CD4-positive, CD25-positive, alpha-beta regulatory T cell (primary cell): ENCODE results near the gene NBL1. TPM values are rescaled to one million over a fixed set of nuclear protein-coding genes. Genes with fewer than 3 reads are reported as not detected.

Source experiments
- ATAC-seq, 2 donors: fragments of 150-1000 bp; cut with Tn5 transposase; one replicate each; pipeline ENCODE4 v1.10.0; 2021; ENCODE audit warnings: low read depth in 2 of 2, moderate number of reproducible peaks in 2 of 2, moderate library complexity in 1 of 2
- DNase-seq, 3 donors: peaks; one replicate each; pipeline versions ENCODE4 v3.0.0 to v3.0.0-alpha.2; 2012 to 2022; ENCODE audit warnings: mixed read lengths in 1 of 3
- H3K27ac ChIP-seq: one replicate; pipeline ENCODE4 v1.7.0; 2013; ENCODE audit warnings: mild to moderate bottlenecking, low read length; ENCODE audit not compliant: insufficient read depth, poor library complexity, severe bottlenecking
- H3K27me3 ChIP-seq: one replicate; pipeline ENCODE4 v1.7.0; 2013; ENCODE audit warnings: low read length; ENCODE audit not compliant: control insufficient read depth, insufficient read depth
- H3K36me3 ChIP-seq: one replicate; pipeline ENCODE4 v1.7.0; 2013; ENCODE audit warnings: mild to moderate bottlenecking, low read length, moderate library complexity; ENCODE audit not compliant: control insufficient read depth, insufficient read depth
- H3K4me1 ChIP-seq: 2 replicates; pipeline ENCODE4 v1.7.0; 2013; ENCODE audit warnings: mild to moderate bottlenecking, low read length; ENCODE audit not compliant: insufficient read depth, control insufficient read depth, poor library complexity, severe bottlenecking
- H3K4me3 ChIP-seq: one replicate; pipeline ENCODE4 v1.7.0; 2013; ENCODE audit warnings: low read depth, mild to moderate bottlenecking, low read length, moderate library complexity
- H3K9me3 ChIP-seq, 2 experiments: 1 replicate in 1 of 2; 2 replicates in 1 of 2; pipeline ENCODE4 v1.7.0; 2013; ENCODE audit warnings: low read length in 2 of 2, mild to moderate bottlenecking in 1 of 2, moderate library complexity in 1 of 2; ENCODE audit not compliant: control insufficient read depth in 2 of 2
- H3K27ac Mint-ChIP-seq, 3 donors: one replicate each; pipeline ENCODE4 v1.8.0; 2020 to 2022; ENCODE audit warnings: mild to moderate bottlenecking in 3 of 3, mixed read lengths in 3 of 3, moderate library complexity in 2 of 3
- H3K27me3 Mint-ChIP-seq: one replicate; pipeline ENCODE4 v1.8.0; 2022; ENCODE audit warnings: mild to moderate bottlenecking, mixed read lengths
- H3K36me3 Mint-ChIP-seq: one replicate; pipeline ENCODE4 v1.8.0; 2020; ENCODE audit warnings: mixed read lengths
- H3K4me1 Mint-ChIP-seq, 4 donors: one replicate each; pipeline ENCODE4 v1.8.0; 2020 to 2022; ENCODE audit warnings: mixed read lengths in 4 of 4, mild to moderate bottlenecking in 1 of 4
- H3K4me3 Mint-ChIP-seq, 4 donors: one replicate each; pipeline ENCODE4 v1.8.0; 2020 to 2022; ENCODE audit warnings: mild to moderate bottlenecking in 4 of 4, mixed read lengths in 4 of 4, moderate library complexity in 3 of 4
- H3K9me3 Mint-ChIP-seq, 7 donors: one replicate each; pipeline ENCODE4 v1.8.0; 2020 to 2022; ENCODE audit warnings: mixed read lengths in 7 of 7, mild to moderate bottlenecking in 3 of 7, moderate library complexity in 2 of 7
- polyA plus RNA-seq, 4 donors: library from polyadenylated mRNA; unstranded; fragments of 300-500 nt; fragmentation: Illumina TruSeq; gene quantifications; one replicate each; pipeline ENCODE4 v1.2.3, GENCODE V29; 2021
- total RNA-seq: library from RNA; stranded (reverse); gene quantifications from one replicate; pipeline ENCODE4 v1.2.3, GENCODE V29; 2022

The NBL1 gene
- total and polyA plus RNA-seq, 5 donors from 2014 or later, result 0.39 to 3.3 (median 1.3) TPM

- ATAC-seq (no peak), DNase-seq (no peak)
- H3K4me1 Mint-ChIP-seq, result no peaks in the 10 kb centered on the region
- Histone ChIP-seq H3K27ac (no peak overlapping the region), H3K36me3 (peaks cover 3% of the 10 kb centered on the region), H3K4me1 (no peaks in the 10 kb centered on the region), H3K4me3 (no peak overlapping the region), H3K9me3 (no peaks in the 10 kb centered on the region), H3K27me3 (no peaks in the 10 kb centered on the region)
- no peak overlapping the region for H3K27ac Mint-ChIP-seq
- peaks cover 10% of the 10 kb centered on the region for H3K36me3 Mint-ChIP-seq
- peaks cover 9% of the 10 kb centered on the region for H3K27me3 Mint-ChIP-seq
- no peaks in the 10 kb centered on the region for H3K9me3 Mint-ChIP-seq
- no peak overlapping the region for H3K4me3 Mint-ChIP-seq
Measured at GRCh38 chr1:19680644-19681043, 36.5 kb downstream of the NBL1 start.

- DNase-seq (no peak), ATAC-seq (no peak)
- peak overlapping the region in 1 of 3 donors; percentile 38 for H3K27ac Mint-ChIP-seq
- no peaks in the 10 kb centered on the region for H3K27me3 ChIP-seq
- H3K9me3 ChIP-seq, result no peaks in the 10 kb centered on the region
- H3K27ac ChIP-seq, result no peak overlapping the region
- no peak overlapping the region for H3K4me3 Mint-ChIP-seq
- H3K4me3 ChIP-seq, result no peak overlapping the region
- H3K4me1 Mint-ChIP-seq, result peaks cover 0 to 3% (median 2%) of the 10 kb centered on the region in 4 donors
- peaks cover 12% of the 10 kb centered on the region for H3K36me3 Mint-ChIP-seq
- no peaks in the 10 kb centered on the region for H3K4me1 ChIP-seq
- H3K27me3 Mint-ChIP-seq, result no peaks in the 10 kb centered on the region
- H3K36me3 ChIP-seq, result peaks cover 3% of the 10 kb centered on the region
- H3K9me3 Mint-ChIP-seq, result peaks cover 0 to under 1% (median 0%) of the 10 kb centered on the region in 7 donors
Measured at GRCh38 chr1:19682257-19682656, 38.1 kb downstream of the NBL1 start.

DNA sequence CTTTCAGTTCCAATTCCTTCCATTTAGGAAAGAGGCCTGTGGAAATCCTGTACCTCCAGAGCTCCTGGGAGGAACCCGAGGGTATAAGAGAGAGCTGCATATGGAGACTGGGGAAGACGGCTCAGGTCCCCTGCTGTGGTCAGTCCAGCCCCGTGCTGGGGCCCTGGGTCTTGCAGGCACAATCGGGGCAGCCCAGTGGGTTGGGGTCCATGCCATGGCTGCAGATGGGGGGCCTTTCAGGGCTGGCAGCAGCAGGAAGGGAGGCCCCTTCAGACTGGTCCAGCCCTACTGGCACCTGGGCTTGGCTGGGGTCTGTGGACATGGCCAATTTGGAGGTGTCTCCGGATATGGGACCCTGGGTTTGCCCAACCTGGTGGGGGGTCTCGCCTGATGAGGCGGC lies 38.8 kb downstream of the NBL1 start:
- Mint-ChIP-seq H3K27ac (no peak overlapping the region), H3K4me3 (no peak overlapping the region), H3K4me1 (peaks cover 0 to 10% (median 6%) of the 10 kb centered on the region in 4 donors), H3K27me3 (no peaks in the 10 kb centered on the region), H3K36me3 (peaks cover 15% of the 10 kb centered on the region), H3K9me3 (peaks cover 0 to 4% (median 0%) of the 10 kb centered on the region in 7 donors)
- no peak overlapping the region for H3K4me3 ChIP-seq
- peaks cover 0 to 2% of the 10 kb centered on the region in 2 experiments for H3K9me3 ChIP-seq
- peaks cover 6% of the 10 kb centered on the region for H3K4me1 ChIP-seq
- peaks cover 3% of the 10 kb centered on the region for H3K36me3 ChIP-seq
- DNase-seq (no peak), ATAC-seq (no peak)
- no peak overlapping the region for H3K27ac ChIP-seq
- no peaks in the 10 kb centered on the region for H3K27me3 ChIP-seq

- Histone ChIP-seq H3K36me3 (peaks cover 3% of the 10 kb centered on the region), H3K9me3 (peaks cover 0 to 2% of the 10 kb centered on the region in 2 experiments), H3K4me3 (no peak overlapping the region), H3K4me1 (peaks cover 11% of the 10 kb centered on the region), H3K27ac (no peak overlapping the region), H3K27me3 (no peaks in the 10 kb centered on the region)
- Mint-ChIP-seq H3K27ac (no peak overlapping the region), H3K9me3 (peaks cover 0 to 4% (median 0%) of the 10 kb centered on the region in 7 donors), H3K36me3 (peaks cover 19% of the 10 kb centered on the region), H3K27me3 (no peaks in the 10 kb centered on the region), H3K4me1 (peaks cover 0 to 14% (median 11%) of the 10 kb centered on the region in 4 donors), H3K4me3 (no peak overlapping the region)
- DNase-seq (no peak), ATAC-seq (no peak)
Measured at GRCh38 chr1:19683351-19683750, 39.2 kb downstream of the NBL1 start.

GRCh38 chr1:19684677-19685076 lies 40.6 kb downstream of the NBL1 start:
- Histone ChIP-seq H3K27me3 (no peaks in the 10 kb centered on the region), H3K36me3 (peaks cover 3% of the 10 kb centered on the region)

GRCh38 chr1:19685994-19686393 lies 41.9 kb downstream of the NBL1 start:
- no peak overlapping the region for H3K27ac ChIP-seq
- H3K4me1 Mint-ChIP-seq, result peaks cover 0 to 28% (median 20%) of the 10 kb centered on the region in 4 donors
- H3K9me3 Mint-ChIP-seq, result peaks cover 0 to 8% (median 0%) of the 10 kb centered on the region in 7 donors
- no peak overlapping the region for H3K4me3 Mint-ChIP-seq
- H3K36me3 Mint-ChIP-seq, result peaks cover 25% of the 10 kb centered on the region
- peaks cover 4 to 7% of the 10 kb centered on the region in 2 experiments for H3K9me3 ChIP-seq
- H3K27me3 ChIP-seq, result no peaks in the 10 kb centered on the region
- DNase-seq, result no peak
- no peak for ATAC-seq
- H3K4me1 ChIP-seq, result peaks cover 27% of the 10 kb centered on the region
- no peak overlapping the region for H3K4me3 ChIP-seq
- no peaks in the 10 kb centered on the region for H3K27me3 Mint-ChIP-seq
- peaks cover 3% of the 10 kb centered on the region for H3K36me3 ChIP-seq
- no peak overlapping the region for H3K27ac Mint-ChIP-seq

More at GRCh38 chr1:19684677-19685076, 40.6 kb downstream of the NBL1 start:
- Mint-ChIP-seq H3K9me3 (peaks cover 0 to 4% (median 0%) of the 10 kb centered on the region in 7 donors), H3K27me3 (no peaks in the 10 kb centered on the region), H3K4me1 (peaks cover 0 to 25% (median 19%) of the 10 kb centered on the region in 4 donors), H3K4me3 (no peak overlapping the region), H3K27ac (no peak overlapping the region), H3K36me3 (peaks cover 24% of the 10 kb centered on the region)
- ATAC-seq (no peak), DNase-seq (no peak)
- Histone ChIP-seq H3K4me3 (no peak overlapping the region), H3K9me3 (peaks cover 0 to 2% of the 10 kb centered on the region in 2 experiments), H3K27ac (no peak overlapping the region), H3K4me1 (peaks cover 24% of the 10 kb centered on the region)

- peak overlapping the region in 3 of 4 donors; percentile 33 to 54 (median 41) for H3K4me3 Mint-ChIP-seq
- Histone ChIP-seq H3K27ac (peak overlapping the region; percentile 67), H3K4me1 (peaks cover 27% of the 10 kb centered on the region), H3K9me3 (peaks cover 4 to 7% of the 10 kb centered on the region in 2 experiments), H3K27me3 (no peaks in the 10 kb centered on the region), H3K36me3 (peaks cover 3% of the 10 kb centered on the region), H3K4me3 (peak overlapping the region; percentile 44)
- ATAC-seq (no peak), DNase-seq (no peak)
- peaks cover 0 to 10% (median 0%) of the 10 kb centered on the region in 7 donors for H3K9me3 Mint-ChIP-seq
- peaks cover 33% of the 10 kb centered on the region for H3K36me3 Mint-ChIP-seq
- H3K4me1 Mint-ChIP-seq, result peaks cover 0 to 28% (median 22%) of the 10 kb centered on the region in 4 donors
- no peaks in the 10 kb centered on the region for H3K27me3 Mint-ChIP-seq
- peak overlapping the region; percentile 62 to 95 (median 92) for H3K27ac Mint-ChIP-seq
Measured at GRCh38 chr1:19687414-19687813, 43.3 kb downstream of the NBL1 start.
